ENCODE results near the gene GNAT2.

DNA sequence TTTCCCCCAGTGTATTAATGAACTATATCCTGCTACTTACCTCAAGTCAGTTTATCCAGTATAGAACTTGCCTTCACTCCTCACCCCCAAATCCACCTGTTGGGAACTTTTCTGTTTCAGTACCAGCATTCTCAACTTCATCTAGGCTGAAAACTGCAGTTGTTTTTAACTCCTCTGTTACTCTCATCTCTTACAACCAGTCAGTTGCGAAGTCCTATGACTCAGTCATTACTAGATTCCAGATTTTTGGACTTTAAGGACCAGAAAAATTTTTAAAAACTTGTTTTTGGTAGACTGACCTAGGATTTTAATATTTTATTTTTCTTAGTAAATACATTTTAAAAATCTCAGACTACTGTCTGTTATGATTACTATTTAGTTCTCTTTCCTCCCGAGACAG is 62.9 kb downstream of the GNAT2 start:
- no peak for TF ChIP-seq POLR2A (IDR thresholded peaks at IDR 0.05)
- TF ChIP-seq, protein P1, sequence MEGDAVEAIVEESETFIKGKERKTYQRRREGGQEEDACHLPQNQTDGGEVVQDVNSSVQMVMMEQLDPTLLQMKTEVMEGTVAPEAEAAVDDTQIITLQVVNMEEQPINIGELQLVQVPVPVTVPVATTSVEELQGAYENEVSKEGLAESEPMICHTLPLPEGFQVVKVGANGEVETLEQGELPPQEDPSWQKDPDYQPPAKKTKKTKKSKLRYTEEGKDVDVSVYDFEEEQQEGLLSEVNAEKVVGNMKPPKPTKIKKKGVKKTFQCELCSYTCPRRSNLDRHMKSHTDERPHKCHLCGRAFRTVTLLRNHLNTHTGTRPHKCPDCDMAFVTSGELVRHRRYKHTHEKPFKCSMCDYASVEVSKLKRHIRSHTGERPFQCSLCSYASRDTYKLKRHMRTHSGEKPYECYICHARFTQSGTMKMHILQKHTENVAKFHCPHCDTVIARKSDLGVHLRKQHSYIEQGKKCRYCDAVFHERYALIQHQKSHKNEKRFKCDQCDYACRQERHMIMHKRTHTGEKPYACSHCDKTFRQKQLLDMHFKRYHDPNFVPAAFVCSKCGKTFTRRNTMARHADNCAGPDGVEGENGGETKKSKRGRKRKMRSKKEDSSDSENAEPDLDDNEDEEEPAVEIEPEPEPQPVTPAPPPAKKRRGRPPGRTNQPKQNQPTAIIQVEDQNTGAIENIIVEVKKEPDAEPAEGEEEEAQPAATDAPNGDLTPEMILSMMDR (IDR thresholded peaks at IDR 0.05): no peak
